ENCODE measurements around the gene ATP11C.
"Not testable (repeated sequence)": the region's sequence is repeated elsewhere in the genome, so short reads cannot be mapped to it uniquely, and the experiment has no call there.

Gene ATP11C

GRCh38 chrX:139851730-139852129, 81.1 kb downstream of the ATP11C start:
- DNase-seq, result no peak

DNA sequence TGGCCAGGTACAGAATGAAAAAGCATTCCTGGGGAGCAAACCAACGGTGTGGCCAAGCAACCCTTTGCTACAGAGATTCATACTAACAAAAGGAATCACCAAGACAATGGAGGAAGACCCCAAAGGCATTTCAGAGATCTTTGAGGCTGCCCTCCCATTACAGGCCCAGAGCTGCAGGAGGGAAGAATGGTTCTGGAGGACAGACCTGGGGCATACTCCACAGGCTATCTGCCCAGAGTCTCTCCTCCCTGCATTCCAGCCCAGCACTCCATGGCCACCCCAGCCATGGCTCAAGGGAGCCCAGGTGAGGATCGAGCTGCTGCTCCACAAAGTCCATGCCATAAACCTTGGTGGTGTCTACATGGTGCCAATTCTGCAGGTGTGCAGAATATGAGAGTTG, 81.9 kb downstream of the ATP11C start:
- no peak for DNase-seq

- DNase-seq, result no peak
Observed at GRCh38 chrX:139844884-139845283, 88.0 kb downstream of the ATP11C start.

DNA sequence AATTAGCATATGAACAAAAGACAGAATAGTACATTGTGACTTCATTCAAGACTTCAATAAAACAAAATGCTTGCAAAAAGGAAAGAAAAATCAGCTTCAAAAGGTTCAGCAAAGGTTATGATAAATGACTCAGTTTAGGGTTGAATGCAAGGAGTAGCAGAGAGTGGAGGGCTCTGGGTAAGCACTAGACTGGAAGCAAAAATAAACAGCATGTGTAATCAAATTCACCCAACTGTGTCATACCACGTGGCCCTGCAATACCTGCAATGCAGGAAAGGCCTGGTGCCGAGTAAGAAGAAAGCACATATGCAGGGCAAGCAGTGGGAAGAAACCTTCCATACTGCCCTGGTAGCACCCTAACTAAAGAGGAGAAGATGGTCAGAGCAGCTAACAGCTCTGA, 88.7 kb downstream of the ATP11C start:
- DNase-seq, result no peak

DNA sequence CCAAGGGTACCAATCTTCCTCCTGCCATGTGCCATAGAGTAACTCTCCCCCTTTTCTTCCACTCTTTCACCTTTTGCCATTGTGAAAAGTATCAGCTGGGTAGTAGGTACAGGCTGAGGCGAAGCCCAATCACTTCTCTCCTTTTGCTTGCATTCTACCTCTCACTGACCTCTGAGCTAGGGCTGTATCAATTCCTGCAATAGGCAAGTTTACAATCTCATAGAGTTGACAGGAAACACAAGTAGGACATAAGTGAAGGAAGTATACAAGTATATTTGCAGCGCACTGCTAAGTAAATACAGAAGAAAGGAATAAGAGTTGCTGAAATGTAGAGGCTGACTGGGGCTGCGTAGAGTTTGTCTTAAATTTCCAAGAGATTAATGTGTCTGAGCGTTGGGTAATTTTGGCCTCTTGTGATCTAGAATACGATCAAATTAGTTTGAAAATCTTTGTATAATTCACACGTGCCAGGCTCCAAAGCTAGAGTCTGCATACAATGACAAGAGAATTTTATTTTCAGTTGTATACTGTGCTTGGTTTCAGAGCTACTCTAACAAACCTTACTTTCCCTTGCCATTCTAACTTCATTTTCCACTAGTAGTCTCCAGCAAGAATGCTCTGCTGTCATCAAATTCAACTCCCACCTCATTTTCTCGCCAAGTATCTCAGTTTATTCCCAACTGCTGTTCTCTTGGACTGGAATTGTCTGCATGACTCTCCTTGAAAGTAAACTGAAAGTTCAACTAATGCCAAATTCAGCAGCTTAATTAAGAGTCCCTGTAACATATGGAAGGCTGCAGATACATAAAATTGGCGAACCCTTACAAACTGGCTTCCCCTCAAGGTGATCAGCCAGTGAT, 90.3 kb downstream of the ATP11C start:
- DNase-seq, result no peak

- DNase-seq, result not testable (repeated sequence)
Observed at GRCh38 chrX:139836335-139836734, 96.5 kb downstream of the ATP11C start.

GRCh38 chrX:139834879-139835278, 98.0 kb downstream of the ATP11C start:
- DNase-seq, result no peak

- no peak for DNase-seq
Observed at GRCh38 chrX:139832718-139833309, 100.0 kb downstream of the ATP11C start.

GRCh38 chrX:139831675-139832456, 101.0 kb downstream of the ATP11C start:
- DNase-seq, result no peak

- no peak for DNase-seq
Observed at GRCh38 chrX:139831017-139831416, 101.8 kb downstream of the ATP11C start.

DNA sequence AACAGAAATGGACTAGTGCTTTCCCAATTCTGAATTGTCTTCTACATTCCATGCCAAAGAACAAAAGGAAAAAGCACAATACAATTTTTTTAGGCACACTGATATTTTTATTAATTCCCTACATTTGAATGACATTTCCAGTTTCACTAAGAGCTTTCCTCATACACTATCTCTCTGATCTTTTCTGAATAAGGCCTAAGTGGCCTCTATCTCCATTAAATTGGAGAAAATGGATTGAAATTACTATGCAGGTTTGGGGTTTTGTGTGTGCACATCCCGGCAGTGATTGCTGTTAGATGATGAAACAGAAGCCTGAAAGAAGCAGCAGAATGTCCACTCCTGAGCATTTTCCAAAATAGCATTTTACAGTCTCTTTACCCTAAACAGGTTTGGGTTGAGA, 104.0 kb downstream of the ATP11C start:
- DNase-seq, result no peak

DNA sequence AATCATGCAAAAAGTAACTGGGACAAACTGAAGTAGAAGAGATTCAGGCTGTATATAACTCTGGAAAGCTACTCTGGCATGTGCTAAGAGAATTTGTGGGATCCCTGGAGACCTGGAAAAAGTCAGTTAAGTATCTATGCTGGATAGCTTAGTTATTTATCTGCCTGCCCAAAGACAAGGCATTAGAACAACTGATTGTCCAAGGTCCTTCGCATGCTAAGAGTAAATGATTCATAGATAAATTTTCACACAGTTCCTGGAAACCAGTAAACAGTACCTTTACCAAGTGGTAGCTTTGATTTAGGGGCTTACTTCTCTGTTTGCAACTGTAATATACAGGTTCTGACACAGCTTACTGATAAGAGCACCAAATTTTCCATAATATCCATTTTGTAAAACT, 104.8 kb downstream of the ATP11C start:
- DNase-seq, result no peak

GRCh38 chrX:139826065-139827044, 106.5 kb downstream of the ATP11C start:
- DNase-seq, result no peak

DNA sequence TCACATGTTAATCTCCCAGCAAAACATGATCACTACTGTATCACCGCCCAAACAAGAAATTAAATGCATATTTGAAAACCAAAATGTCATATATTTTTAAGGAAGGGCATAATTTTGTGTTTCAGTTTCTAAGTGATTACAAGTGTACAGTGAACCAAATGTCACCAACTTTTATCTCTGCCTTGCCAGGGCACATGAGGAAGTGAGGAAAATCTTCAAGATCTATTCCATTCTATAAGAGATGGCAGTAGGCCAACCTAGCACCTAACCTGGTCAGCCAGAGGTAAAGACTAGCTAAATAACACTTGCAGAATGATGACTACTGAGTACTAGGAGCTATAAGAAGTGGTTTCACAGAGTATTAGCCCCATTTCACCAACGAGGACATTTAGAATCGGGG, 107.2 kb downstream of the ATP11C start:
- DNase-seq, result no peak

DNA sequence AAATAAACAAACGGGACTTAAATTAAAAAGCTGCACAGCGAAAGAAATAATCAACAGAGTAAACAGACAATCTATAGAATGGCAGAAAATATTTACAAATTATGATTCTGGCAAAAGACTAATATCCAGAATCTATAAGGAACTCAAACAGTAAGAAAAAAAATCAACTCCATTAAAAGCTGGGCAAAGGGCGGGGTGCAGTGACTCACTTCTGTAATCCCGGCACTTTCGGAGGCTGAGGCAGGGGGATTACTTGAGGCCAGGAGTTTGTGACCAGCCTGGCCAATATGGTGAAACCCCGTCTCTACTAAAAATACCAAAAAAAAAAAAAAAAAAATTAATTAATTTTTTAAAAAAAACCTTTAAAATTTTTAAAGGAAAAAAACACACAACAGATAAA, 109.0 kb downstream of the ATP11C start:
- DNase-seq, result no peak

DNA sequence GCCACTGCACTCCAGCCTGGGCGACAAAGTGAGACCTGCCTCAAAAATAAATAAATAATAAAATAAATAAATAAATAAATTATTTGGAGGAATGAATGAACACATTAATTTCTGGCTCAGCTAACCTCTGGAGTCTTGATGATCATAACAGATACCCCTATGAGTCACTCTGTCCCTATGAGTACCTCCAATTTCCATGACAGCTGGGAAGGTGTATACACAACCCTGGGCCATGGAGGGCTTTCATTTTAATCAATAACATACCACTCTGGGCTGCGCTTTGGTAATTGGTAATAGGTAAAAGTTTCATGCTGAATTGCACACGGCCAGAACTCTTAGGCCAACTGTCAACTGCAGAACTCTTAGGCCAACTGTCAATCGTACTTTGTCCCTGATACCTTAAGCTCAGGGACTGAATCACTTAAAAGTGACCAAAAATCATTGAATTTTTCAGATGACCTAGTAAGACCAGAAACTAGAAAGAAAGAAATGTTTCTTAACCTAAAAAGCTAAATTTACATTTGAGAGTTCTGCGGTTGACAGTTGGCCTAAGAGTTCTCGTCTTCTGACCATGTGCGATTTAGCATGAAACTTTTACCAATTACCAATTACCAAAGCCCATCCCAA, 112.4 kb downstream of the ATP11C start:
- no peak for DNase-seq

DNA sequence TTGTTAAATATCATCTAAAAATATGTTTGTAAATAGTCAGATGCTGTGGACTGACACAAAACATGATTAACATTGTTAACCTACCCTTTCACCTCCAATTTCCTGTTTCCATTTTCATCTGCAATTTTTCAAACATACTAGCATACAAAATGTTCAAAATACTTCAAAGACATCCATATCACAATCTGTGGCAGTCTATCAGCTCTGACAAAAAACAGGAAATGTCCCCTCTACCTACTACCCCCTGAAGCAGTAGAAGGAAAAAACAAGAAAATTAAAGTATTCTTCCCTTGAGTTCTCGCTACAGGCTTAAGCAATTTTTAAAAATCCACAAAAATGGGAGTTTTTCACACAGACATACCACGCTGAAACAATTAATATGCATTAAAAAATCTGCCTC, 116.6 kb downstream of the ATP11C start:
- DNase-seq, result no peak

- DNase-seq, result no peak
Observed at GRCh38 chrX:139815771-139816170, 117.1 kb downstream of the ATP11C start.

- no peak for DNase-seq
Observed at GRCh38 chrX:139811942-139812629, 120.8 kb downstream of the ATP11C start.

GRCh38 chrX:139804482-139804881, 128.4 kb downstream of the ATP11C start:
- DNase-seq, result no peak

DNA sequence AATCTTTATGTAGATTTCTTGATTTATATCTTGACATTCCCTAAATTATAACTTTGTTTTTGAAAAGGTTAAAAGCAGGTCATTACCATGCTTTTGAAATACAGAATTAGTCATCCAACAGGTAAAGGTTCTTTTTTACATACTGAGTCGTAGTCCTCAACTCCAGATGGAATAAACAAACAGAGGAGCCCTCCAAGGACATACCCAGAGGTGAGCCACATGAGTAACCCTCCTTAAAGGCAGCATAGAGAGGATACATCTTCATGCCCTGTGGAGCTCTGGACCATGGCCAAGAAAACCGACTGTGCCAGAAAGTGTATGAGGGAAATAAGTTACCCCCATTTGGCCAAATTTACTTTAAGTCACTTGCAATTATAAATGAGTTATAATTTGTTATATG, 129.6 kb downstream of the ATP11C start:
- DNase-seq, result no peak

Data from stimulated activated CD4-positive, alpha-beta T cell treated with anti-CD3 and anti-CD28 coated beads, Interleukin-4, amount 100 ng/mL, for 1 hour (primary cell).